PC-3 (cell line): ENCODE measurements around the gene SPOP. TPM values are rescaled to one million over a fixed set of nuclear protein-coding genes. Genes with fewer than 3 reads are reported as not detected.
"Not testable (repeated sequence)": the region's sequence is repeated elsewhere in the genome, so short reads cannot be mapped to it uniquely, and the experiment has no call there.

Experiments
- ATAC-seq: fragments of 200-7000 bp; cut with Tn5 transposase; 2 replicates; pipeline ENCODE4 v1.9.1; 2020; ENCODE audit warnings: mild to moderate bottlenecking, moderate library complexity
- BruUV-seq: library from RNA; stranded (reverse); fragments of 400-500 nt; replicated peaks from 2 replicates; lab custom pipeline; 2021; lab: Mats Ljungman, UMichigan
- CTCF ChIA-PET: fragments of 300-600 bp; sonication (Branson Sonifier 250); formaldehyde crosslinking; loops from one replicate; lab custom pipeline; 2022; ENCODE audit warnings: antibody characterized with exemption; lab: Charles Lee
- POLR2A ChIA-PET: fragments of 300-600 bp; sonication (Branson Sonifier 250); formaldehyde crosslinking; loops from one replicate; lab custom pipeline; 2022; ENCODE audit warnings: antibody characterized with exemption; ENCODE audit not compliant: unreplicated experiment; lab: Charles Lee
- DNase-seq: peaks from one replicate; pipeline ENCODE4 v3.0.0-alpha.2; 2015
- H2AFZ ChIP-seq: fragments of 300-600 bp; sonication (generic); 2 replicates; pipeline ENCODE4 v1.6.0; 2016; ENCODE audit warnings: antibody characterized with exemption, low read length
- H3F3A ChIP-seq: fragments of 300-600 bp; sonication (generic); one replicate; pipeline ENCODE4 v1.6.0; 2017; ENCODE audit warnings: antibody characterized with exemption, low read length, control low read depth, mild to moderate bottlenecking; ENCODE audit not compliant: unreplicated experiment
- H3K27ac ChIP-seq: fragments of 300-600 bp; sonication (generic); 2 replicates; pipeline ENCODE4 v1.5.1; 2016; ENCODE audit warnings: mild to moderate bottlenecking, low read length
- H3K27me3 ChIP-seq: fragments of 300-600 bp; sonication (generic); 2 replicates; pipeline ENCODE4 v1.6.1; 2016; ENCODE audit warnings: low read length, mixed read lengths
- H3K36me3 ChIP-seq: fragments of 300-600 bp; sonication (generic); 2 replicates; pipeline ENCODE4 v1.6.1; 2016; ENCODE audit warnings: low read depth, mixed run types, low read length, mixed read lengths
- H3K4me1 ChIP-seq: fragments of 300-600 bp; sonication (generic); 2 replicates; pipeline ENCODE4 v1.5.1; 2016; ENCODE audit warnings: low read length; ENCODE audit not compliant: insufficient read depth
- H3K4me2 ChIP-seq: fragments of 300-600 bp; sonication (generic); 2 replicates; pipeline ENCODE4 v1.6.0; 2016; ENCODE audit warnings: low read length
- H3K4me3 ChIP-seq: fragments of 300-600 bp; sonication (generic); 2 replicates; pipeline ENCODE4 v1.5.1; 2016; ENCODE audit warnings: mild to moderate bottlenecking, low read length, mixed read lengths
- H3K79me2 ChIP-seq: fragments of 300-600 bp; sonication (generic); 2 replicates; pipeline ENCODE4 v1.6.1; 2017; ENCODE audit warnings: low read length, mixed read lengths
- H3K9ac ChIP-seq: fragments of 300-600 bp; sonication (generic); 2 replicates; pipeline ENCODE4 v1.6.0; 2016; ENCODE audit warnings: mild to moderate bottlenecking, low read length
- H3K9me2 ChIP-seq: fragments of 300-600 bp; sonication (generic); replicated peaks from 2 replicates; pipeline ENCODE4 v1.6.1; 2016; ENCODE audit warnings: mixed run types, low read length, mixed read lengths
- H3K9me3 ChIP-seq: fragments of 300-600 bp; sonication (generic); 2 replicates; pipeline ENCODE4 v1.6.1; 2016; ENCODE audit warnings: low read length, mixed read lengths
- H4K20me1 ChIP-seq: fragments of 300-600 bp; sonication (generic); 2 replicates; pipeline ENCODE4 v1.6.1; 2016; ENCODE audit warnings: low read length, mixed read lengths
- EZH2 ChIP-seq: fragments of 300-600 bp; sonication (generic); IDR thresholded peaks from one replicate; pipeline ENCODE4 v1.6.1; 2017; ENCODE audit warnings: antibody characterized with exemption, mild to moderate bottlenecking, low read length; ENCODE audit not compliant: unreplicated experiment
- EZH2phosphoT487 ChIP-seq: fragments of 300-600 bp; sonication (generic); IDR thresholded peaks from 2 replicates; pipeline ENCODE4 v1.6.1; 2018; ENCODE audit warnings: mild to moderate bottlenecking, antibody characterized with exemption, low read length, borderline replicate concordance
- intact Hi-C: fragments of 100-400 bp; cut with micrococcal nuclease; formaldehyde crosslinking; loops from 2 replicates; pipeline ENCODE4 v1.9.0; 2023
- total RNA-seq: library from RNA; depleted of rRNA; stranded (reverse); fragments of >200 nt; gene quantifications from 2 replicates; pipeline ENCODE4 v1.2.3, GENCODE V29; 2014
- TF ChIP-seq, protein P1 (sequence below): fragments of 300-600 bp; sonication (generic); conservative IDR thresholded peaks from 2 replicates; pipeline ENCODE4 v1.5.1; 2017; ENCODE audit warnings: antibody characterized with exemption, low read depth, mild to moderate bottlenecking, low read length

Gene SPOP
- total RNA-seq, 1 experiment from 2014 or later = 54.7 TPM

DNA sequence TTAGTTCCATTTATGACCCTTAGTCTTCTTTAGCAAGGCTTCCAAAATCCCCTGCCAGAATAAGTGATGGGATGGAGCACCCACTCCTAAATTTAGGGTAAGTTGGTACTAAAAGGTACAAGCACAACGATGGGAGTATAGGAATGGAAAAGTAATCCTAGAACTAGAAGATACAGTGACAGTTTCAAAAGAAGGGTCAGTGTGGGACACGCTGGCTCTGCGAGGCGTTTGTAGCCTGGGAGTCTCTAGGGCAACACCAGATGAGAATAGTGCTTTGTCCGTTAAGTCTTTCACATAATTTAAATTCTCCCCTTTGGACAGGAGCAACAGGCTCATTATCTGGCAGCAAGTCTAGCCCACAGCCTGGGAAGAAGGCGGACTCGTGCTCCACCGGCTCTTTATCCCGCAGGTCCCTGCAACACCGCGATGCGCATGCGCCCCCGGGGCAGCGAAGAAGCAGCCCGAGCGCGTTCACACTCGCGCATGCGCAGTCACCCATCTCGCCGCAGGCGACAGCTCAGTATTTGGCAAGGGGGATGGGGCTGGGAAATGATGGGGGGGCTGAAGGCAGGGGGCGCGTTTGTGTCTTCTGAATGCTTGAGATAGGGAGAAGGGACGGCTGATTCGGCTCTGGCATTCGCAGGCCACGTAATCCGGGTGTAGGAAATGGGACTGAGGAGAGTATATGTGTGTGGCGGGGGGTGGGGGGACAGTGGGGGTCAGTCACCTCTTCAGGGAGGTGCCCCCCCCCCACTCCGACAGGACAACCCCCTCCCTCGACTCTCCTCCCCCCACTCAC is 564 bp downstream of the SPOP start:
- Histone ChIP-seq H3K4me1 (peaks cover 24% of the 10 kb centered on the region), H3F3A (no peaks in the 10 kb centered on the region), H3K9me2 (no peaks in the 10 kb centered on the region), H4K20me1 (0 out of 2 replicates have a peak, but pooled peaks cover 9% of the 10 kb centered on the region), H3K27ac (peak overlapping the region; percentile 71), H3K4me3 (peak overlapping the region; percentile 90), H3K9ac (peak overlapping the region; percentile 91), H3K27me3 (no peaks in the 10 kb centered on the region), H3K4me2 (peak overlapping the region; percentile 99), H2AFZ (peak overlapping the region; percentile 89), H3K9me3 (no peaks in the 10 kb centered on the region), H3K79me2 (peaks cover 47% of the 10 kb centered on the region), H3K36me3 (peaks cover 11% of the 10 kb centered on the region; the same call in 1 of the 2 replicates)
- BruUV-seq = TSS peak; percentile 47
- ChIA-PET POLR2A (interaction anchor here (0.6 to 0.8 kb wide), 4 partner anchors 23 to 262 kb away, joined by 4 to 21 read pairs (median 12); partner anchors contain the start of gene PHB1), CTCF (interaction anchor here (0.6 to 0.7 kb wide), 5 partner anchors 30 to 379 kb away, joined by 6 to 14 read pairs (median 10); partner anchors contain the start of genes FAM117A, ITGA3 and SLC35B1)
- no peak for TF ChIP-seq EZH2phosphoT487
- intact Hi-C loops = loop anchor here (5.0 kb wide), 1 partner anchor 40 kb away; no protein-coding TSS in a partner anchor
- peak; percentile 98 for DNase-seq
- ATAC-seq = peak; percentile 72

DNA sequence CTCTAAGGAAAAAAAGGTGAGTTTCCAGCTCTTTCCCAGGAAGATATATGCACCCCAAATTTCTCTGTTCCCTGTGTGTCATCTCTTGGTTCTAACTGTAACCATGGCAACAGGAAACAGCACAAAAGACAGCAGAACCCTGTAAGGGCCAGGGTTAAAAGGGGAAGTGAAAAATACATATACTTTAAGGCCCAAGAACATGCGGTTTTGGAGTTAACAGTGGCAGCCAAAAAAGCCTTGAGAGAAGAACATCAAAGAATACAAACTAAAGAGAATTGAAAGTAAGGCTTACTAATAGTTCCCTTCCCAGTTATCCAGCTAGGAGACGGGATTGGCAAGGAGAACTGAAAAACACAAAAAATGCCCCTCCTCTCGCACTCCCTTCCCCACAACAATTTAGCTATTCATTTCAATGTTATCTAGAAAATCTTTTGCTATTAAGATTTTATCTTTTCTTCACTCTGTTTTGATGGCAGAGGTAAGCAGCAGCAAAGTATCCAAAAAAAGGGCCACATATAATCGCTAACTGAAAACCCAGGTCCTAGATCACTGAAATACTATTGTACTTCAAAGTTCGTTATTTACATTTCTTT is 1.5 kb downstream of the SPOP start:
- H3K9ac ChIP-seq = peak overlapping the region; percentile 91
- H3K36me3 ChIP-seq = peaks cover 11% of the 10 kb centered on the region; the same call in 1 of the 2 replicates
- DNase-seq (no peak), ATAC-seq (no peak)
- no peak for TF ChIP-seq EZH2
- H3K4me1 ChIP-seq = peaks cover 24% of the 10 kb centered on the region
- POLR2A ChIA-PET = interaction anchor here (0.6 kb wide), 1 partner anchor 87 kb away, joined by 3 read pairs; no protein-coding TSS in a partner anchor
- CTCF ChIA-PET = interaction anchor here (0.7 kb wide), 1 partner anchor 171 kb away, joined by 4 read pairs; no protein-coding TSS in a partner anchor
- no TSS peak for BruUV-seq
- no peaks in the 10 kb centered on the region for H3K9me3 ChIP-seq
- peak overlapping the region; percentile 90 for H3K4me3 ChIP-seq
- intact Hi-C loops = loop anchor here (5.0 kb wide), 1 partner anchor 39 kb away; no protein-coding TSS in a partner anchor
- H3F3A ChIP-seq = no peaks in the 10 kb centered on the region
- no peak overlapping the region for H3K27ac ChIP-seq
- peaks cover 56% of the 10 kb centered on the region for H3K79me2 ChIP-seq
- 0 out of 2 replicates have a peak, but pooled peaks cover 9% of the 10 kb centered on the region for H4K20me1 ChIP-seq
- no peaks in the 10 kb centered on the region for H3K27me3 ChIP-seq
- H3K4me2 ChIP-seq = peak overlapping the region; percentile 99
- H2AFZ ChIP-seq = peak overlapping the region; percentile 89; the same call in 1 of the 2 replicates
- no peaks in the 10 kb centered on the region for H3K9me2 ChIP-seq

DNA sequence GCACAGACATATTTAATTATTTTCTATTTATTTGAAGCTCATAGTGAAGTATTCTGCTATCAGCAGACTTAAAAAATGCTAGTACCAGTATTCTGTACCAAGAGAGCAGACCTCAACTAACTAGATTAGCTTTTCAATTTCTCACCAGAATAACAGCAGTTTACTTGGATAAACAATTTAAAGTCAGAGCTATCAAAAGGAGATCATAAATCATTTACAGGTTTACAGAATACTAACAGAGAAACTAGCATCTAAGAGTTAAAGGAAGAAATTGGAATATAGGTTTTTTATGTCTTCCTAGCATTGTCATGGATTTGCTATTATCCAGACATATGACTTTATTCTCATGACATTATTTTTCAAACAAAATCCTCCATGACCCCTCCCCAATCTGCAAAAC is 3.4 kb downstream of the SPOP start:
- Histone ChIP-seq H2AFZ (no peak overlapping the region), H3K9me3 (no peaks in the 10 kb centered on the region), H3F3A (no peaks in the 10 kb centered on the region), H4K20me1 (0 out of 2 replicates have a peak, but pooled peaks cover 9% of the 10 kb centered on the region), H3K27ac (no peak overlapping the region), H3K79me2 (peaks cover 74% of the 10 kb centered on the region), H3K9me2 (no peaks in the 10 kb centered on the region), H3K4me1 (peaks cover 24% of the 10 kb centered on the region), H3K9ac (no peak overlapping the region), H3K36me3 (peaks cover 11% of the 10 kb centered on the region; the same call in 1 of the 2 replicates), H3K4me3 (no peak overlapping the region), H3K27me3 (no peaks in the 10 kb centered on the region), H3K4me2 (peak overlapping the region; percentile 99; the same call in 1 of the 2 replicates)
- DNase-seq (no peak), ATAC-seq (no peak)
- intact Hi-C loops = no loop called here
- no TSS peak for BruUV-seq
- TF ChIP-seq EZH2 (no peak), EZH2phosphoT487 (no peak)
- TF ChIP-seq, protein P1, sequence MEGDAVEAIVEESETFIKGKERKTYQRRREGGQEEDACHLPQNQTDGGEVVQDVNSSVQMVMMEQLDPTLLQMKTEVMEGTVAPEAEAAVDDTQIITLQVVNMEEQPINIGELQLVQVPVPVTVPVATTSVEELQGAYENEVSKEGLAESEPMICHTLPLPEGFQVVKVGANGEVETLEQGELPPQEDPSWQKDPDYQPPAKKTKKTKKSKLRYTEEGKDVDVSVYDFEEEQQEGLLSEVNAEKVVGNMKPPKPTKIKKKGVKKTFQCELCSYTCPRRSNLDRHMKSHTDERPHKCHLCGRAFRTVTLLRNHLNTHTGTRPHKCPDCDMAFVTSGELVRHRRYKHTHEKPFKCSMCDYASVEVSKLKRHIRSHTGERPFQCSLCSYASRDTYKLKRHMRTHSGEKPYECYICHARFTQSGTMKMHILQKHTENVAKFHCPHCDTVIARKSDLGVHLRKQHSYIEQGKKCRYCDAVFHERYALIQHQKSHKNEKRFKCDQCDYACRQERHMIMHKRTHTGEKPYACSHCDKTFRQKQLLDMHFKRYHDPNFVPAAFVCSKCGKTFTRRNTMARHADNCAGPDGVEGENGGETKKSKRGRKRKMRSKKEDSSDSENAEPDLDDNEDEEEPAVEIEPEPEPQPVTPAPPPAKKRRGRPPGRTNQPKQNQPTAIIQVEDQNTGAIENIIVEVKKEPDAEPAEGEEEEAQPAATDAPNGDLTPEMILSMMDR = no peak
- ChIA-PET POLR2A (interaction anchor here (0.7 kb wide), 1 partner anchor 62 kb away, joined by 3 read pairs; no protein-coding TSS in a partner anchor), CTCF (no interaction called here)

DNA sequence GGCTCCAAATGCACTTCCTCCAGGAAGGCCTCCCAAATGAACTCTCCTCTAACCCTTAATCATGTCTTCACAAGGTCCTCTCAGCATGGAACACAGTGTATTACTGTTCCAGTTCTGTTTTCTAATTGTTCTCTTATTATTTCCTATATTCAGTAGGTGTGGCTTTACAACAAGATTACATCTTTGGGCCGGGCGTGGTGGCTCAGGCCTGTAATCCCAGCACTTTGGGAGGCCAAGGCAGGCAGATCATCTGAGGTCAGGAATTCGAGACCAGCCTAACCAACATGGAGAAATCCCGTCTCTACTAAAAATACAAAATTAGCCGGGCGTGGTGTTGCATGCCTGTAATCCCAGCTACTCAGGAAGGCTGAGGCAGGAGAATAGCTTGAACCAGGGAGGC is 4.2 kb downstream of the SPOP start:
- peaks cover 24% of the 10 kb centered on the region for H3K4me1 ChIP-seq
- H3K79me2 ChIP-seq = peaks cover 75% of the 10 kb centered on the region
- DNase-seq, H3K27me3 ChIP-seq, POLR2A ChIA-PET, H2AFZ ChIP-seq, ATAC-seq, CTCF ChIA-PET, H3K4me2 ChIP-seq, H3K9me3 ChIP-seq, H3F3A ChIP-seq, H3K9ac ChIP-seq, BruUV-seq, H3K4me3 ChIP-seq, H4K20me1 ChIP-seq, intact Hi-C loops, H3K9me2 ChIP-seq, H3K27ac ChIP-seq: not testable (repeated sequence)
- H3K36me3 ChIP-seq = peaks cover 11% of the 10 kb centered on the region; the same call in 1 of the 2 replicates
